ENCODE measurements around the gene PI4K2A.

Gene PI4K2A

GRCh38 chr10:97708976-97709946 is 68.8 kb downstream of the PI4K2A start:
- Histone ChIP-seq H3K4me3 (ENCODE audit: low read length) (no peak overlapping the region), H3K9me3 (ENCODE audit: control insufficient read depth, low read length) (no peaks in the 10 kb centered on the region), H3K36me3 (ENCODE audit: control insufficient read depth, insufficient read depth, low read length, severe bottlenecking) (no peaks in the 10 kb centered on the region), H3K4me1 (ENCODE audit: control insufficient read depth, insufficient read depth, low read length) (peaks cover 19% of the 10 kb centered on the region), H3K27me3 (replicated peaks; ENCODE audit: control insufficient read depth, insufficient read depth, low read length) (no peaks in the 10 kb centered on the region), H3K9ac (ENCODE audit: low read length) (no peak overlapping the region)
- DNase-seq (ENCODE audit: low read depth) = peak; percentile 94

- H3K4me3 ChIP-seq (ENCODE audit: low read length) = no peak overlapping the region
- no peaks in the 10 kb centered on the region for H3K36me3 ChIP-seq (ENCODE audit: control insufficient read depth, insufficient read depth, low read length, severe bottlenecking)
- H3K27me3 ChIP-seq (replicated peaks; ENCODE audit: control insufficient read depth, insufficient read depth, low read length) = no peaks in the 10 kb centered on the region
- no peak for DNase-seq (ENCODE audit: low read depth)
- H3K9ac ChIP-seq (ENCODE audit: low read length) = no peak overlapping the region
- peaks cover 34% of the 10 kb centered on the region for H3K4me1 ChIP-seq (ENCODE audit: control insufficient read depth, insufficient read depth, low read length)
- no peaks in the 10 kb centered on the region for H3K9me3 ChIP-seq (ENCODE audit: control insufficient read depth, low read length)
Measured at GRCh38 chr10:97711640-97712572, 71.4 kb downstream of the PI4K2A start.

DNA sequence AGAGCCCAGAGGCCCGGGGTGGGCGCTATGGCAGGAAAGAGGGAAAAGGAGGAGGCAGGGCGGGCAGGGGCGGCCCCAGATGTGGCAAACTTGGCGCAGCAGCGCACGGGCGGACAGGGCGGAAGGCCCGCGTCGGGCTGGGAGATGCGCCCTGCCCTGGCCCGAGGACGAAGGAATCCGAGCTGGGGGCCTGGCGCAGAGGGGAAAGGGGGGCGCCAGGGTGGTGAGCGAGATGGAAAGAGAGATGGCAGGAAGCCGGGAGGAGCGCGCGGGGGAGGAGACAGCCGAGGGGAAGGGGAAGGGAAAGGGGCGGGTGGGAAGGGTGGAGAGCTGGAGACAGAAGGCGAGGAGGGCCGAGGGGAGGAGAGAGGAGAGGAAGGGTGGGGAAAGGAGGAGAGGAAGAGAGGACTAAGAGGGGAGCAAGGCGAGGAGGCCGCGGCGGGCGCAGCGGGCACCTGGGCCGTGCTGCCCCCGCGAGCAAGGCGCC is 72.9 kb downstream of the PI4K2A start, which contains the start of gene MARVELD1:
Gene MARVELD1 (plus strand): TSS at position 392 of the 487 bp plus-strand sequence. CDS start 147 bp downstream, outside the sequence.
- H3K36me3 ChIP-seq (ENCODE audit: control insufficient read depth, insufficient read depth, low read length, severe bottlenecking) = peaks cover 10% of the 10 kb centered on the region
- no peaks in the 10 kb centered on the region for H3K27me3 ChIP-seq (replicated peaks; ENCODE audit: control insufficient read depth, insufficient read depth, low read length)
- peak within 1 kb of the TSS; percentile 87 for H3K4me3 ChIP-seq (ENCODE audit: low read length)
- H3K9ac ChIP-seq (ENCODE audit: low read length) = peak within 1 kb of the TSS; percentile 93
- peak; percentile 92 for DNase-seq (ENCODE audit: low read depth)
- peaks cover 43% of the 10 kb centered on the region for H3K4me1 ChIP-seq (ENCODE audit: control insufficient read depth, insufficient read depth, low read length)
- no peaks in the 10 kb centered on the region for H3K9me3 ChIP-seq (ENCODE audit: control insufficient read depth, low read length)

- H3K9me3 ChIP-seq (ENCODE audit: control insufficient read depth, low read length) = no peaks in the 10 kb centered on the region
- peak overlapping the region; percentile 87 for H3K4me3 ChIP-seq (ENCODE audit: low read length)
- DNase-seq (ENCODE audit: low read depth) = peak; percentile 82
- H3K9ac ChIP-seq (ENCODE audit: low read length) = peak overlapping the region; percentile 93
- no peaks in the 10 kb centered on the region for H3K27me3 ChIP-seq (replicated peaks; ENCODE audit: control insufficient read depth, insufficient read depth, low read length)
- peaks cover 48% of the 10 kb centered on the region for H3K4me1 ChIP-seq (ENCODE audit: control insufficient read depth, insufficient read depth, low read length)
- peaks cover 10% of the 10 kb centered on the region for H3K36me3 ChIP-seq (ENCODE audit: control insufficient read depth, insufficient read depth, low read length, severe bottlenecking)
Measured at GRCh38 chr10:97713826-97714400, 73.4 kb downstream of the PI4K2A start.

GRCh38 chr10:97714401-97715258 is 74.2 kb downstream of the PI4K2A start:
- peaks cover 46% of the 10 kb centered on the region for H3K4me1 ChIP-seq (ENCODE audit: control insufficient read depth, insufficient read depth, low read length)
- peak overlapping the region; percentile 87 for H3K4me3 ChIP-seq (ENCODE audit: low read length)
- peak overlapping the region; percentile 93 for H3K9ac ChIP-seq (ENCODE audit: low read length)
- no peaks in the 10 kb centered on the region for H3K27me3 ChIP-seq (replicated peaks; ENCODE audit: control insufficient read depth, insufficient read depth, low read length)
- H3K9me3 ChIP-seq (ENCODE audit: control insufficient read depth, low read length) = no peaks in the 10 kb centered on the region
- DNase-seq (ENCODE audit: low read depth) = peak; percentile 95
- H3K36me3 ChIP-seq (ENCODE audit: control insufficient read depth, insufficient read depth, low read length, severe bottlenecking) = peaks cover 10% of the 10 kb centered on the region

GRCh38 chr10:97715259-97715874 is 74.9 kb downstream of the PI4K2A start:
- Histone ChIP-seq H3K27me3 (replicated peaks; ENCODE audit: control insufficient read depth, insufficient read depth, low read length) (no peaks in the 10 kb centered on the region), H3K36me3 (ENCODE audit: control insufficient read depth, insufficient read depth, low read length, severe bottlenecking) (peaks cover 10% of the 10 kb centered on the region), H3K9ac (ENCODE audit: low read length) (peak overlapping the region; percentile 93), H3K4me1 (ENCODE audit: control insufficient read depth, insufficient read depth, low read length) (peaks cover 46% of the 10 kb centered on the region), H3K9me3 (ENCODE audit: control insufficient read depth, low read length) (no peaks in the 10 kb centered on the region), H3K4me3 (ENCODE audit: low read length) (peak overlapping the region; percentile 87)
- peak; percentile 45 for DNase-seq (ENCODE audit: low read depth)

GRCh38 chr10:97717627-97718026 is 77.2 kb downstream of the PI4K2A start:
- Histone ChIP-seq H3K27me3 (replicated peaks; ENCODE audit: control insufficient read depth, insufficient read depth, low read length) (no peaks in the 10 kb centered on the region), H3K9ac (ENCODE audit: low read length) (no peak overlapping the region), H3K9me3 (ENCODE audit: control insufficient read depth, low read length) (no peaks in the 10 kb centered on the region), H3K4me3 (ENCODE audit: low read length) (no peak overlapping the region), H3K4me1 (ENCODE audit: control insufficient read depth, insufficient read depth, low read length) (peaks cover 37% of the 10 kb centered on the region), H3K36me3 (ENCODE audit: control insufficient read depth, insufficient read depth, low read length, severe bottlenecking) (peaks cover 10% of the 10 kb centered on the region)
- DNase-seq (ENCODE audit: low read depth) = no peak

DNA sequence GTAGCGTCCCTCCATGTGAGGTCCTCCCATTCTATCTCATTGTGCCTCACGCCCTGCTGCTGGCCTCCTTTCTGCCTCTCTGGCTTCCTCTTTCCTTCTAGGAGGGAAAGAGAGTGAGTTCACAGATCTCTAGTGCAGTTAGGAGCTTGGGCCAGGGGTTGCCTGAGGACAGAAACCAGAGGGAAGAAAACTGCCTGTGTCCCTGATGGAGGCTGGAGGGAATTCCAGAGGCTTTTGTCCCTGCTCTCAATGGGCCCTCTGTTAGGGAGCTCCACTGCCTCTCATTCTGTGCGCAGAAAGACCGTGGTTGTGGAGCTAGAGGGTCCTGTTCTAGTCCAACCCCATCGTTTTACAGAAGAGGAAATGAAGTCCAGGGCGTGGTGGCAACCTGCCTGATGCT is 77.7 kb downstream of the PI4K2A start:
- DNase-seq (ENCODE audit: low read depth) = no peak
- Histone ChIP-seq H3K27me3 (replicated peaks; ENCODE audit: control insufficient read depth, insufficient read depth, low read length) (no peaks in the 10 kb centered on the region), H3K4me3 (ENCODE audit: low read length) (no peak overlapping the region), H3K36me3 (ENCODE audit: control insufficient read depth, insufficient read depth, low read length, severe bottlenecking) (peaks cover 10% of the 10 kb centered on the region), H3K9ac (ENCODE audit: low read length) (no peak overlapping the region), H3K4me1 (ENCODE audit: control insufficient read depth, insufficient read depth, low read length) (peaks cover 32% of the 10 kb centered on the region), H3K9me3 (ENCODE audit: control insufficient read depth, low read length) (no peaks in the 10 kb centered on the region)

- no peaks in the 10 kb centered on the region for H3K9me3 ChIP-seq (ENCODE audit: control insufficient read depth, low read length)
- no peaks in the 10 kb centered on the region for H3K27me3 ChIP-seq (replicated peaks; ENCODE audit: control insufficient read depth, insufficient read depth, low read length)
- DNase-seq (ENCODE audit: low read depth) = peak; percentile 35
- H3K4me3 ChIP-seq (ENCODE audit: low read length) = no peak overlapping the region
- peaks cover 32% of the 10 kb centered on the region for H3K4me1 ChIP-seq (ENCODE audit: control insufficient read depth, insufficient read depth, low read length)
- no peak overlapping the region for H3K9ac ChIP-seq (ENCODE audit: low read length)
- peaks cover 10% of the 10 kb centered on the region for H3K36me3 ChIP-seq (ENCODE audit: control insufficient read depth, insufficient read depth, low read length, severe bottlenecking)
Measured at GRCh38 chr10:97718659-97719142, 78.2 kb downstream of the PI4K2A start.

DNA sequence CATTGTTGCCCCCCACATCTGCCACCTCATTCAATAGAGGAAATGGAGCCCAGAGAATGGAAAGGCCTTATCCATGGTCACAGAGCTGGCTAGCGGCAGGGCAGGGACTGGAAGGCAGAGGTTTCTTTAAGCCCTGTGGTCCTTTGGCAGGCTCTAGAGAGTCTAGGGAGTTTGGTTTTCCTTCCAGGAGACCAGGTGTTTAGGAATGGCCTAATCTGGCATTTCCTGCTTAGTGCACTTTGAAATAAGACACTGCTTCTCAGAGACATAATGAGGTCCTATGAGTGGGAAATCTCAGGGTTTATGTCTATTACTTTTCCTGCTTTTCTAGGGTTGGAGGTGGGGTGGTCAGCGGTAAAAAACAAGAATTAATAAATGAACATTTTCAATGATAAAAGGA is 79.1 kb downstream of the PI4K2A start:
- Histone ChIP-seq H3K36me3 (ENCODE audit: control insufficient read depth, insufficient read depth, low read length, severe bottlenecking) (peaks cover 10% of the 10 kb centered on the region), H3K9ac (ENCODE audit: low read length) (no peak overlapping the region), H3K4me3 (ENCODE audit: low read length) (no peak overlapping the region), H3K27me3 (replicated peaks; ENCODE audit: control insufficient read depth, insufficient read depth, low read length) (no peaks in the 10 kb centered on the region), H3K9me3 (ENCODE audit: control insufficient read depth, low read length) (no peaks in the 10 kb centered on the region), H3K4me1 (ENCODE audit: control insufficient read depth, insufficient read depth, low read length) (peaks cover 38% of the 10 kb centered on the region)
- DNase-seq (ENCODE audit: low read depth) = no peak

All from adipocyte (in vitro differentiated cells).